ENCODE measurements around the gene EEFSEC.

DNA sequence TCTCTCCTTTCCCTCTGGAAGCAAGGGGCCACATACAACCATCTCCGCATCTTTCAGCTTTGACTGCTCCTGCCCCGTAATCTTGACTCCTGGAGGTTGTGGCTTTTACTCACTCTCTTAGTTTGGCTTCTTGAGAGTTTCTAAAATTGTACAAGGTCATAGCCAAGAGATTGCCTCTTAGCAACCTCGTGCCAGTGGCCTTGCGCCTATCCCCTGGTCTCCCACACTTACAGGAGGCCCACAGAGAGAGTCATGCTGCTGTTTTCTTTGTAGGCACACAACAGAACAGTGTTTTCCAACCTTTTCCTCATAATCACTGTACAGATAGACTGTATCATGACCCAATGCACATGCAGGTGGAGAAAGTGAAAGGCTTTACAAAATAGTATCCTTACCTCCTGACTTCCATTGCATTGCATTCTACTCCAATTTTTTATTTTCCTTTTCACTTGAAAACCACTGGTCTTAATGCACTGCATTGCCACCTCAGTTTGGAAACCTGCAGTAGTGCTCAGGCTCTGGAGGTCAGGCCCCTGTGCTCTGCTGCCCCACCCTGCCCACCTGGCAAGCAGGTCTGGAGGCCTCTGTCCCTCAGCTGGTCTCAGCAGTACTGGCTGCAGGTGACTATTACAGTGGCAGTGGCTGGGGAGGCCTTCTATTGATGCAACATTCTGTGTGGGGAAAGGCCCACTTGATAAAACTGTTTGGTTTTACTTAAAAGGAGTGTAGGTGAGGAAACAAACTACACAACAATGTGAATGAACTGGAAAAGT is 157.2 kb downstream of the EEFSEC start:
- TF ChIP-seq EZH2 (IDR thresholded peaks at IDR 0.05; ENCODE audit: insufficient read depth, poor library complexity, severe bottlenecking) = no peak
- TF ChIP-seq EZH2phosphoT487 (IDR thresholded peaks at IDR 0.05; ENCODE audit: insufficient read depth, low read depth) = no peak

Data from GM23248 (cell line).